Testis (tissue), 2 donors: ENCODE data around the gene TCF12.

Experiments
- POLR2A ChIP-seq: fragments of 450-650 bp; IDR thresholded peaks from one replicate; pipeline ENCODE4 v1.6.1; 2017; ENCODE audit warnings: antibody characterized with exemption, mild to moderate bottlenecking, moderate library complexity
- TF ChIP-seq, protein P1 (sequence below), 3 experiments: fragments of 450-650 bp in 2 of 3; fragments of 200-600 bp in 1 of 3; sonication (generic) in 1 of 3; IDR thresholded peaks; one replicate each; pipeline ENCODE4 v1.5.1; 2016 to 2019; ENCODE audit warnings: antibody characterized with exemption in 3 of 3, mild to moderate bottlenecking in 2 of 3, moderate library complexity in 1 of 3

DNA sequence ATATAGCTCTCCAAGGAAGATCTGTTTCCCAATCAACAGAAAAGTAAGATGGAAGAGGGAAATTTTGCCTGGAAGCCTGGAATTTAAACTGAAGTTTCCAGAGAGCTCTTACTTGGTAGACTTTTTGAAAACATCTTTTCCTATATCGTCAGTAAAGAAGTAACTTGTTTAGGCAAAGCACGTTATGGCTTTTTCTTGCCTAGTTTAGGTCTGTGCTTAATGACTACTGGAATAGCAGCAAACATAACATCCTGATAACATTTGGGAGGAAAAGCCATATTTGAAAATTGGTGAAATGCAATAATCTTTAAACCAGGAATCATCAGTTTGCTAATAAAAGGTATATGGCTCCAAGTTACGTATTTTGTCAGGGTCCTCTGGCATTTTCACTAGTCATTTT is 297.4 kb downstream of the TCF12 start:
- TF ChIP-seq, protein P1, sequence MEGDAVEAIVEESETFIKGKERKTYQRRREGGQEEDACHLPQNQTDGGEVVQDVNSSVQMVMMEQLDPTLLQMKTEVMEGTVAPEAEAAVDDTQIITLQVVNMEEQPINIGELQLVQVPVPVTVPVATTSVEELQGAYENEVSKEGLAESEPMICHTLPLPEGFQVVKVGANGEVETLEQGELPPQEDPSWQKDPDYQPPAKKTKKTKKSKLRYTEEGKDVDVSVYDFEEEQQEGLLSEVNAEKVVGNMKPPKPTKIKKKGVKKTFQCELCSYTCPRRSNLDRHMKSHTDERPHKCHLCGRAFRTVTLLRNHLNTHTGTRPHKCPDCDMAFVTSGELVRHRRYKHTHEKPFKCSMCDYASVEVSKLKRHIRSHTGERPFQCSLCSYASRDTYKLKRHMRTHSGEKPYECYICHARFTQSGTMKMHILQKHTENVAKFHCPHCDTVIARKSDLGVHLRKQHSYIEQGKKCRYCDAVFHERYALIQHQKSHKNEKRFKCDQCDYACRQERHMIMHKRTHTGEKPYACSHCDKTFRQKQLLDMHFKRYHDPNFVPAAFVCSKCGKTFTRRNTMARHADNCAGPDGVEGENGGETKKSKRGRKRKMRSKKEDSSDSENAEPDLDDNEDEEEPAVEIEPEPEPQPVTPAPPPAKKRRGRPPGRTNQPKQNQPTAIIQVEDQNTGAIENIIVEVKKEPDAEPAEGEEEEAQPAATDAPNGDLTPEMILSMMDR (IDR thresholded peaks at IDR 0.05): no peak
- no peak for TF ChIP-seq POLR2A
